Common myeloid progenitor, CD34-positive (primary cell): ENCODE measurements around the gene ZNF492.

Source experiments
- CTCF ChIA-PET: fragments of 350-600 bp; sonication (Branson Sonifier 250); formaldehyde crosslinking; loops from one replicate; lab custom pipeline; 2021; ENCODE audit warnings: antibody characterized with exemption; lab: Charles Lee
- POLR2A ChIA-PET: fragments of 350-600 bp; sonication (Branson Sonifier 250); formaldehyde crosslinking; loops from one replicate; lab custom pipeline; 2021; ENCODE audit warnings: antibody characterized with exemption; lab: Charles Lee
- DNase-seq, 3 donors: peaks; one replicate each; pipeline versions ENCODE4 v3.0.0 to v3.0.0-alpha.2; 2013
- H3K27ac ChIP-seq, 2 experiments: 1 replicate in 1 of 2; 2 replicates in 1 of 2; pipeline ENCODE4 v1.7.0; 2013; ENCODE audit warnings: inconsistent platforms in 2 of 2, low read length in 2 of 2, mild to moderate bottlenecking in 2 of 2, low read depth in 1 of 2, moderate library complexity in 1 of 2; ENCODE audit not compliant: severe bottlenecking in 2 of 2, insufficient read depth in 1 of 2, poor library complexity in 1 of 2
- H3K27me3 ChIP-seq, 5 experiments: replicated peaks in 2 of 5; 1 replicate in 3 of 5; 2 replicates in 2 of 5; pipeline versions ENCODE4 v1.6.1 to v1.7.0; 2013; ENCODE audit warnings: low read length in 4 of 5, mild to moderate bottlenecking in 2 of 5, moderate library complexity in 2 of 5, inconsistent platforms in 1 of 5; ENCODE audit not compliant: insufficient read depth in 5 of 5, control insufficient read depth in 4 of 5
- H3K36me3 ChIP-seq, 4 experiments: 1 replicate in 2 of 4; 2 replicates in 2 of 4; pipeline versions ENCODE4 v1.6.1 to v1.7.0; 2013; ENCODE audit warnings: low read length in 3 of 4, control low read depth in 1 of 4, mild to moderate bottlenecking in 1 of 4; ENCODE audit not compliant: control insufficient read depth in 4 of 4, insufficient read depth in 4 of 4
- H3K4me1 ChIP-seq, 4 experiments: 1 replicate in 3 of 4; 2 replicates in 1 of 4; pipeline versions ENCODE4 v1.6.1 to v1.7.1; 2013; ENCODE audit warnings: low read length in 3 of 4, mild to moderate bottlenecking in 3 of 4, control low read depth in 1 of 4, inconsistent platforms in 1 of 4, moderate library complexity in 1 of 4; ENCODE audit not compliant: control insufficient read depth in 4 of 4, insufficient read depth in 4 of 4; ENCODE audit errors: control extremely low read depth in 1 of 4
- H3K4me3 ChIP-seq, 7 experiments: 1 replicate in 4 of 7; 2 replicates in 3 of 7; pipeline versions ENCODE4 v1.5.1 to v1.7.0; 2013; ENCODE audit warnings: mild to moderate bottlenecking in 7 of 7, low read length in 6 of 7, moderate library complexity in 6 of 7, inconsistent platforms in 2 of 7, low read depth in 2 of 7, control low read depth in 1 of 7; ENCODE audit not compliant: insufficient read depth in 4 of 7, control insufficient read depth in 1 of 7; ENCODE audit errors: extremely low read depth in 1 of 7
- H3K9me3 ChIP-seq, 5 experiments: 1 replicate in 4 of 5; 2 replicates in 1 of 5; pipeline versions ENCODE4 v1.6.1 to v1.7.1; 2013; ENCODE audit warnings: low read length in 4 of 5, mild to moderate bottlenecking in 2 of 5, inconsistent platforms in 1 of 5, low read depth in 1 of 5, moderate library complexity in 1 of 5; ENCODE audit not compliant: control insufficient read depth in 4 of 5, insufficient read depth in 2 of 5; ENCODE audit errors: control extremely low read depth in 1 of 5
- WGBS: methylation state at CpG from one replicate; pipeline ENCODE4 v1.1.5; 2013; ENCODE audit not compliant: insufficient coverage; 5-methylcytosine and 5-hydroxymethylcytosine counted together

ZNF492 gene

DNA sequence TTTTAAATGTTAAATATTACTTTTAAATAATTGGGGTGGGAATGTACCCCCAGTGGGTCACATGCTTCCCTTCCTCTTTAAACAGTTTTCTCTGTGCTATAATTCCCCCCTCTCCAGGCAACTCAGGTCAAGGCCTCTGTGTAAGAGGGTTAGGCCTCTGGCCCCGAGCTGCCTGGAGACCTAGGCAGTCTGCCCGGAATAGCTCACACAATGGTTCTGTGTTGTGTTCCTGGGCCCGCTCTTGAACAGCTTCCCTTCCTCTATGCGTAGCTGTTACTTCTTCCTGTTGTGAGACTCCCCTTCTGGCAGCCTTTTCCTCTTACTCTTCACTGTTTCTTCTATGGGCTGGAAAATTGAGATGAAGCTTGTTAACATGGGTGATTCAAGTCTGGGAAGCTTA is 14.8 kb upstream of the ZNF492 start:
- peaks cover 0 to 51% (median 16%) of the 10 kb centered on the region in 5 experiments for H3K9me3 ChIP-seq
- ChIA-PET CTCF (no interaction called here), POLR2A (no interaction called here)
- peaks cover 0 to 6% (median 0%) of the 10 kb centered on the region in 4 experiments for H3K4me1 ChIP-seq
- H3K27ac ChIP-seq = no peak overlapping the region
- H3K36me3 ChIP-seq = no peaks in the 10 kb centered on the region
- H3K27me3 ChIP-seq = peaks cover 0 to 57% (median 0%) of the 10 kb centered on the region in 5 experiments
- no peak for DNase-seq
- WGBS = 52% methylated on average over 3 of the region's 4 CpGs
- no peak overlapping the region for H3K4me3 ChIP-seq

DNA sequence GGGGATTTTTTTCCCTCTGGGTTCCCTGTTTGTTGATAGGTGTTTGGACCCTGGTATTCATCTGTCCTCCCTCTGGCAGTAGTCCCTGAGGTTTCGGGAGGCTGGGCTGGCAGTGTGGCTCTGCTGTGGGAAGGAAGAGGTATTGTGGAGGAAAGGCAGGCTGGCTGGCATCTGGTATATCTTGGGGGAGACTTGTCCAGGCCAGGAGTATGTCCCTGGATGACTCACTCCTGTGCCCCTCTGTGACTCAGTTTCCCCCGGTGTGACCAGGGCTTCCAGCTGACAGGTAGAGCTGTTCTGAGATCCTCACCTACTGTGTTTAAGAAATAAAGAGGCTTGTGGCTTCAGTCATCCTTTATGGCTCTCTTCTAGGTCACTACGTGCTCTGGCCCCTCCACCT is 14.2 kb upstream of the ZNF492 start:
- POLR2A ChIA-PET = no interaction called here
- H3K9me3 ChIP-seq = peaks cover 0 to 53% (median 16%) of the 10 kb centered on the region in 5 experiments

DNA sequence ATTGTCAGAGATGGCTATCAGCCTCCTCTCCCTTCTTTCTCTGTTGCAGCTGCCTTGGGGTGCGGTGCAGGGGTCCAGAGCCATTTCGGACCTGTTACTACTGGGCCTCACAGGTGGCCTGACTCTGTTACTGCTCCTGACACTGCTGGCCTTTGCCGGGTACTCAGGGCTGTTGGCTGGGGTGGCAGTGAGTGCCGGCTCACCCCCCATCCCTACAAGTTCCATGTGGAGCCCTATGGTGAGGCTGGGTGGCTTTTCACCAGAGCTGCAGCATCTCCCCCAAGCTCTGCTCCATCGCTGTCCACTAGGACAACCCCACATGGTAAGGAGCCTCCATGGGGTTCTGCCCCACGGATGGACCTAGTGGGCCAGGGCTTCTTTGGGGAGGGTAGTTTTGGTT is 13.7 kb upstream of the ZNF492 start:
- POLR2A ChIA-PET = no interaction called here

More for the DNA sequence above, 14.2 kb upstream of the ZNF492 start:
- no peak for DNase-seq
- Histone ChIP-seq H3K36me3 (no peaks in the 10 kb centered on the region), H3K4me3 (no peak overlapping the region), H3K27ac (no peak overlapping the region), H3K4me1 (peaks cover 0 to 6% (median 0%) of the 10 kb centered on the region in 4 experiments), H3K27me3 (peaks cover 0 to 60% (median 0%) of the 10 kb centered on the region in 5 experiments)
- WGBS = 92% methylated on average over 2 of the region's 3 CpGs
- CTCF ChIA-PET = no interaction called here

DNA sequence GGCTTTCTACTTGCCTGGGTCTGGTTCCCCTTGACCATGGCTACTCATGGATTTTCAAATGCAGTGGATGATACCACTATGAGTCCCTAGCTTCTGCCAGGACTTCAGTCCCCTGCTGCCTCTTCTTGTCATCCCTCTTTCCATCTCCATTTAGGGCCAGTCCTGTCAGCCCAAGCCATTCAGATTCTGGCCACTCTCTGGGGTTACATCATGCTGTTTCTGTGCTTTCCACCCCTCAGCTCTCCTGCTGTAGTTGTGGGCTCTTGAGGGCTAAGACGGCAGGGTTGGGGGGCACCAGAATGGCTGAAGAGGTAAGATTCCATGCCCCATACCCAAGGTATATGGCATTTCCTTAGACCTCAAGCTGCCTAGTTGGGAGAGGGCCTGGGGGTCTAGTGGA is 13.2 kb upstream of the ZNF492 start:
- CTCF ChIA-PET = no interaction called here
- POLR2A ChIA-PET = no interaction called here
- Histone ChIP-seq H3K9me3 (peaks cover 0 to 48% (median 16%) of the 10 kb centered on the region in 5 experiments), H3K4me1 (peaks cover 0 to 6% (median 0%) of the 10 kb centered on the region in 4 experiments), H3K36me3 (no peaks in the 10 kb centered on the region), H3K27ac (no peak overlapping the region), H3K4me3 (no peak overlapping the region), H3K27me3 (peaks cover 0 to 65% (median 0%) of the 10 kb centered on the region in 5 experiments)
- DNase-seq = no peak
- 100% methylated on average over 1 of the region's 1 CpG for WGBS

More for the DNA sequence above, 13.7 kb upstream of the ZNF492 start:
- Histone ChIP-seq H3K27ac (no peak overlapping the region), H3K27me3 (peaks cover 0 to 60% (median 0%) of the 10 kb centered on the region in 5 experiments), H3K4me3 (no peak overlapping the region), H3K9me3 (peaks cover 0 to 51% (median 16%) of the 10 kb centered on the region in 5 experiments), H3K36me3 (no peaks in the 10 kb centered on the region), H3K4me1 (peaks cover 0 to 6% (median 0%) of the 10 kb centered on the region in 4 experiments)
- CTCF ChIA-PET = no interaction called here
- DNase-seq = no peak
- WGBS = 97% methylated on average over 4 of the region's 6 CpGs

DNA sequence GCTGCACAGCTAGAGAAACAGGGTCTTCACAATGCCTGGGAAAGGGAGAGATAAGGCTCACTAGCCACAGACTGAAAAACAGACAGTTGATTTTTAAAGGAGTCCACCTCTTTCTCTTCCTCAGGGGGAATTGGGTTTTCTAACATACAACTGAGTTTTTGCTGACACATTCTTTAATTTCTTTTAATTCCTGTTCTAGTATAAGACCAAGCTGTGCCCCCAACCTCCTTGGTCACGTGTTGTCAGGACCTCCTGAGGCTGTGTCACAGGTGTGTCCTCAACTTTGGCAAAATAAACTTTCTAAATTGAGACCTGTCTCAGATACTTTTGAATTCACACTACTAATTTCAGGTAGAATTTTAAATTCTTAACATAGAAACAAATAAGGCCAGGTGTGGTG is 12.1 kb upstream of the ZNF492 start:
- 67% methylated on average over 1 of the region's 1 CpG for WGBS
- ChIA-PET CTCF (no interaction called here), POLR2A (no interaction called here)
- peak in 2 of 3 donors; percentile 18 to 45 for DNase-seq
- peaks cover 0 to 60% (median 0%) of the 10 kb centered on the region in 5 experiments for H3K27me3 ChIP-seq
- H3K4me3 ChIP-seq = no peak overlapping the region
- no peak overlapping the region for H3K27ac ChIP-seq
- H3K9me3 ChIP-seq = peaks cover 0 to 42% (median 11%) of the 10 kb centered on the region in 5 experiments
- H3K4me1 ChIP-seq = peaks cover 0 to 6% (median 0%) of the 10 kb centered on the region in 4 experiments
- no peaks in the 10 kb centered on the region for H3K36me3 ChIP-seq

DNA sequence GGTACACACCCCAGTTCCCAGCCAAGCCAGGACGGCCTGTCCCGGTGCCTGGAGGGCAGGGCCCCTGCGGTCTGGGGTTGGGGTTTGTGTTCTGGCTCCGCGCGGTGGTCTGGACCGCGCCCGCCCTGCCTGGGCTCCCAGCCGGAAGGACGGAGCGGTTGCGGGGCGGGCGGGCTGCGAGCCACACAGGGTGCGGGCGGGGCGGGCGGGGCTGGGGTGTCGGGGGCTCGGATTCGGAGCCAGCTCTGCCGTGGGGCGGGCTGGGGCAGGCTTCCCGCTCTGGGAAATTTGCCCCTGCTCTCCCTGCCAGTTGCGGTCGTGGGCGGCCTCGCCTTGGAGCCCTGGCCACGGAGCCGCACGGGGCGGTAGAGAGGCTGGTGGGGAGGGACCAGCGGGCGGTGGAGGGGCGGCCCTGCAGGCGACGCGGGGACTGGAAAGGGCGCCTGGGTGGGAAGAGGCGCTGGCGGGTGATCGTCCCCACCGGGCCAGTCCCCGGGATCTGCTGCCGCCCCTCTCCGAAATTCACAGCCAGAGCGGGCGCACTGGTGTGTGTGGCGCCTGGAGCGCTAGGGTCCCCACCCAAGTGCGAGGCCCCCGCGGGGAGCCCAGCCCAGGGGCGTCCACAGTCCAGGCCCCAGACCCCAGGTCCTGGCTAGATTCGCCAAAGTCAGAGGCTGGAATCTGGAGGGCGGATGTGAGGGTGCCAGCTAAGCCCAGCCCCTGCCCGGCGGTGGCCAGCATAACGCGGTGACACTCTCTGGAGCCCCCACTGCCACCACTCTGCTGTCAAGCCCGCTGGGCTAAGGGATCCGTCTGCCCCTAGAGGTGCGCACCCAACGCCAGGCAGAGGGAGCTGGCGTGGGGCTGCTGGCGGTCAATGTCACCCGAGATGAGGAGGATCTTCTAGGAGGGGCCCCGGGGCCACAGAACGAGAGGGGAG is 11.0 kb upstream of the ZNF492 start:
- Histone ChIP-seq H3K27ac (no peak overlapping the region), H3K4me1 (peaks cover 0 to 6% (median 0%) of the 10 kb centered on the region in 4 experiments), H3K4me3 (peak overlapping the region in 4 of 7 experiments; percentile 17 to 57 (median 42)), H3K9me3 (peaks cover 0 to 33% (median 3%) of the 10 kb centered on the region in 5 experiments), H3K36me3 (no peaks in the 10 kb centered on the region), H3K27me3 (peaks cover 0 to 49% (median 0%) of the 10 kb centered on the region in 5 experiments)
- ChIA-PET POLR2A (no interaction called here), CTCF (no interaction called here)
- DNase-seq = peak; percentile 40 to 74 (median 57)
- 7% methylated on average over 53 of the region's 71 CpGs for WGBS

DNA sequence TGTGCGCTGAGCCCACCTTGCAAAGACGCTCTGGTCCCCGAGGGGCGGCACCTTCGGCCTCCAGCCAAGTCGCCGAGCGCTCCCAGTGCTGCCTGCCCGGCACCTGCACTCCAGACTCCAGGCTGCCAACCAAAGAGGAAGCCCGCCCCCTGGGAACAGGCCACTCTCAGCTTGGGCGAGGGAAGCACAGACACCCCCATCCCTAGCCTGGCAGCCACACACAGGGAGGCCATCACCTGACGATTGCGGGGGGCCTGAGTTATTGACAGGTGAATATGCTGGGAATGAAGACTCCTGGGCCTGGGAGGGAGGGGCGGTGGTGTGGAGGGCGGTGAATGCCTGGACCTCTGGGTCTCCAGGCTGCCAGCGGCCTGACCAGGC is 10.3 kb upstream of the ZNF492 start:
- peaks cover 0 to 34% (median 3%) of the 10 kb centered on the region in 5 experiments for H3K9me3 ChIP-seq
- H3K4me3 ChIP-seq = no peak overlapping the region
- peaks cover 0 to 6% (median 0%) of the 10 kb centered on the region in 4 experiments for H3K4me1 ChIP-seq
- no peaks in the 10 kb centered on the region for H3K36me3 ChIP-seq
- DNase-seq = no peak
- H3K27me3 ChIP-seq = peaks cover 0 to 47% (median 0%) of the 10 kb centered on the region in 5 experiments
- WGBS = 74% methylated on average over 14 of the region's 16 CpGs
- ChIA-PET CTCF (no interaction called here), POLR2A (no interaction called here)
- no peak overlapping the region for H3K27ac ChIP-seq
